NT2/D1 (cell line): ENCODE data around the gene XPO6.

Experiments used
- YY1 ChIP-seq: IDR thresholded peaks from 2 replicates; pipeline ENCODE4 v1.6.1; 2011; ENCODE audit not compliant: insufficient read length, insufficient read depth
- ZNF274 ChIP-seq: IDR thresholded peaks from 2 replicates; pipeline ENCODE4 v1.6.1; 2011; ENCODE audit warnings: mild to moderate bottlenecking, low read depth, low read length

GRCh38 chr16:28193530-28194423, 18.0 kb downstream of the XPO6 start:
- no peak for TF ChIP-seq ZNF274
- TF ChIP-seq YY1: no peak
